HepG2 (cell line): ENCODE results near the gene ACOXL. TPM values are rescaled to one million over a fixed set of nuclear protein-coding genes. Genes with fewer than 3 reads are reported as not detected.

Source experiments
- ATAC-seq: fragments of 200-7000 bp; cut with Tn5 transposase; 3 replicates; pipeline ENCODE4 v1.9.1; 2020; ENCODE audit warnings: mild to moderate bottlenecking, moderate library complexity
- BruUV-seq: library from RNA; stranded (reverse); fragments of 400-500 nt; replicated peaks from 2 replicates; lab custom pipeline; 2021; lab: Mats Ljungman, UMichigan
- CTCF ChIA-PET: fragments of 300-600 bp; formaldehyde crosslinking; extraction: SDS; loops from one replicate; lab custom pipeline; 2021; ENCODE audit warnings: low total read pairs, inconsistent platforms, low intra/inter-chr PET ratio; lab: Yijun Ruan, JAX
- POLR2A ChIA-PET: fragments of 350-600 bp; sonication (Branson Sonifier 250); formaldehyde crosslinking; loops from one replicate; lab custom pipeline; 2020; ENCODE audit warnings: antibody characterized with exemption, inconsistent platforms; lab: Yijun Ruan, JAX
- DNase-seq: peaks from one replicate; pipeline ENCODE4 v3.0.0-alpha.2; 2015; ENCODE audit warnings: low spot score
- FAIRE-seq: peaks from 3 replicates; lab custom pipeline; 2011; peaks lifted over from hg19 to GRCh38; lab: Jason Lieb, UNC
- H2AFZ ChIP-seq: one replicate; pipeline ENCODE4 v1.6.1; 2011; ENCODE audit warnings: low read length, inconsistent platforms
- H3K27ac ChIP-seq: fragments of 300-600 bp; 3 replicates; pipeline ENCODE4 v1.8.0; 2011; ENCODE audit warnings: mixed run types, mild to moderate bottlenecking, mixed read lengths, low read length, inconsistent platforms; ENCODE audit not compliant: insufficient read depth; ENCODE audit errors: extremely low read length
- H3K27me3 ChIP-seq, 2 experiments: fragments of 200-600 bp in 1 of 2; 2 replicates in 1 of 2; 3 replicates in 1 of 2; pipeline versions ENCODE4 v1.6.0 to v1.8.0; 2011; ENCODE audit warnings: low read length in 2 of 2, mild to moderate bottlenecking in 2 of 2, moderate library complexity in 2 of 2, inconsistent platforms in 1 of 2; ENCODE audit not compliant: insufficient read depth in 2 of 2, control insufficient read depth in 1 of 2
- H3K36me3 ChIP-seq, 2 experiments: fragments of 200-600 bp in 1 of 2; replicated peaks in 1 of 2; 2 replicates in 1 of 2; 3 replicates in 1 of 2; pipeline versions ENCODE4 v1.5.1 to v1.8.0; 2011; ENCODE audit warnings: low read length in 2 of 2, inconsistent platforms in 1 of 2; ENCODE audit not compliant: insufficient read depth in 2 of 2, control insufficient read depth in 1 of 2
- H3K4me1 ChIP-seq: 2 replicates; pipeline ENCODE4 v1.5.1; 2012; ENCODE audit warnings: low read length, inconsistent platforms; ENCODE audit not compliant: insufficient read depth
- H3K4me2 ChIP-seq: 2 replicates; pipeline ENCODE4 v1.6.0; 2011; ENCODE audit warnings: low read depth, low read length, inconsistent platforms
- H3K4me3 ChIP-seq, 3 experiments: fragments of 200-600 bp in 1 of 3; sonication (generic), shearing (Covaris generic) in 1 of 3; replicated peaks in 1 of 3; 2 replicates each; pipeline ENCODE4 v1.5.1; 2011 to 2016; ENCODE audit warnings: low read length in 3 of 3, inconsistent platforms in 2 of 3, low read depth in 2 of 3, mild to moderate bottlenecking in 2 of 3, control low read depth in 1 of 3, mixed read lengths in 1 of 3; ENCODE audit not compliant: insufficient read depth in 1 of 3
- H3K79me2 ChIP-seq: one replicate; pipeline ENCODE4 v1.6.1; 2011; ENCODE audit warnings: low read length, inconsistent platforms; ENCODE audit not compliant: insufficient read depth
- H3K9ac ChIP-seq: 2 replicates; pipeline ENCODE4 v1.6.0; 2011; ENCODE audit warnings: mild to moderate bottlenecking, low read depth, low read length, inconsistent platforms; ENCODE audit not compliant: insufficient read depth
- H3K9me3 ChIP-seq: 2 replicates; pipeline ENCODE4 v1.5.1; 2012; ENCODE audit warnings: mild to moderate bottlenecking, low read length
- H4K20me1 ChIP-seq: 2 replicates; pipeline ENCODE4 v1.6.0; 2011; ENCODE audit warnings: inconsistent platforms, mild to moderate bottlenecking, low read length, moderate library complexity; ENCODE audit not compliant: insufficient read depth
- GABPA ChIP-seq, 2 experiments: IDR thresholded peaks; 2 replicates each; pipeline ENCODE4 v1.6.1; 2011 to 2016; ENCODE audit warnings: low read depth in 2 of 2, low read length in 1 of 2, missing biosample characterization in 1 of 2, missing genetic modification characterization in 1 of 2
- IRX3 ChIP-seq: sonication (generic); formaldehyde crosslinking; IDR thresholded peaks from 2 replicates; pipeline ENCODE4 v1.8.1; 2023; ENCODE audit warnings: mild to moderate bottlenecking, low read depth, missing genetic modification reagents, borderline replicate concordance
- SALL2 ChIP-seq: sonication (generic); formaldehyde crosslinking; IDR thresholded peaks from 2 replicates; pipeline ENCODE4 v1.8.1; 2023; ENCODE audit warnings: mild to moderate bottlenecking, missing genetic modification reagents, inconsistent platforms
- ZFY ChIP-seq: sonication (generic); formaldehyde crosslinking; IDR thresholded peaks from 2 replicates; pipeline ENCODE4 v1.4.0; 2020; ENCODE audit warnings: missing genetic modification reagents
- ZNF652 ChIP-seq: IDR thresholded peaks from 2 replicates; pipeline ENCODE4 v1.6.1; 2016; ENCODE audit warnings: low read depth, borderline replicate concordance
- WGBS: methylation state at CpG from one replicate; pipeline ENCODE4 v1.1.6; 2017; ENCODE audit warnings: low lambda C conversion rate; 5-methylcytosine and 5-hydroxymethylcytosine counted together
- in situ Hi-C: cut with HindIII; loops from 2 replicates; pipeline ENCODE4 v1.10.0; 2017; ENCODE audit warnings: low pct_unique_long_range_greater_than_20kb; ENCODE audit not compliant: extremely low pct_ligation_motif_present
- intact Hi-C: fragments of 100-400 bp; cut with micrococcal nuclease; formaldehyde crosslinking; loops from one replicate; pipeline ENCODE4 v1.10.0; 2022; ENCODE audit not compliant: unreplicated experiment
- polyA plus RNA-seq, 8 experiments: library from polyadenylated mRNA; depleted of rRNA in 3 of 8; stranded (reverse) in 7 of 8; unstranded in 1 of 8; fragments of >200 nt; fragmentation: Illumina TruSeq in 4 of 8; extraction: Trizol in 4 of 8; gene quantifications; 2 replicates each; pipeline versions ENCODE4 v1.2.1 to v1.2.3, GENCODE V29; 2011 to 2016; ENCODE audit warnings: low read depth in 4 of 8, missing spikeins in 1 of 8, mixed read lengths in 1 of 8; ENCODE audit not compliant: insufficient read depth in 1 of 8
- total RNA-seq, 5 experiments: library from RNA; depleted of rRNA; stranded (reverse); fragments of >200 nt; fragmentation: Illumina TruSeq; extraction: Trizol; gene quantifications; 2 replicates each; pipeline ENCODE4 v1.2.3, GENCODE V29; 2016; ENCODE audit warnings: low read depth in 1 of 5
- TF ChIP-seq, protein P1 (sequence below): IDR thresholded peaks from 2 replicates; pipeline ENCODE4 v1.6.1; 2016; ENCODE audit warnings: low read depth, missing genetic modification reagents, missing compliant biosample characterization
- TF ChIP-seq, protein P2 (sequence below): sonication (generic); formaldehyde crosslinking; IDR thresholded peaks from 2 replicates; pipeline ENCODE4 v1.5.0; 2020; ENCODE audit warnings: missing genetic modification reagents

ACOXL gene
- total and polyA plus RNA-seq, 2 of the 13 experiments (the other 11 are each of a cell fraction or from before 2014, with no cell fraction given): not detected

DNA sequence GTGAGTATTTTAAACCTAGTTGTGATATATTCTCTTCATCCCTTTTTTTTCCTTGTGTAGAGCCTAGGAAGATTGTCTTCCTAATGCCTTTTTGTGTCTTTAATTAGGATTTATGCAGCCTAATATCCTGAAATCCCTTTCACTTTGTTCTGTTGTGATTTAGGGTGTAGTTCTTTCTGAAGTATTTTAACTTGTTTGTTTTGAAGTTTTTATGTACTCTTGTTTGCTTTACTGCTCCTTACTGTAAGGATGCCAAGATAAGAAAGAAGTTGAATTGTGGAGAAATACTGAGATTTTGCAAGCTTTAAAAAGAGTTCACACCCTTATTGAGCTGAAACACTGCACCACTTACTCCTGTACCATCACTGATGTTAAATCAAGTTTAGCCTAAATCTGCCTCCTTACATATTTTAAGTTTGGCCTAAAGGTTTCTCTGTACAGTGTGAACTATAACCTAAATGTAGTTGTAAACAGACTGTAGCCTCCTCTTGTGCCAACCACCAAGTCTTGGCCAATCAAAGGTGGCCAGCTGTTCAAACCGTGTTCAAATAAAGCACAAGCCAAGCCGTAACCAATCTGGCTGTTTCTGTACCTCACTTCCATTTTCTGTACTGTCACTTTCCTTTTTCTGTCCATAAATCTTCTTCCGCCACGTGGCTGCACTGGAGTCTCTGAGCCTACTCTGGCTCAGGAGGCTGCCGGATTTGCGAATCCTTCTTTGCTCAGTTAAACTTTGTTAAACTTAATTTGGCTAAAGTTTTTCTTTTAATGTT lies 17.7 kb upstream of the ACOXL start (continued):
- TF ChIP-seq, protein P1, sequence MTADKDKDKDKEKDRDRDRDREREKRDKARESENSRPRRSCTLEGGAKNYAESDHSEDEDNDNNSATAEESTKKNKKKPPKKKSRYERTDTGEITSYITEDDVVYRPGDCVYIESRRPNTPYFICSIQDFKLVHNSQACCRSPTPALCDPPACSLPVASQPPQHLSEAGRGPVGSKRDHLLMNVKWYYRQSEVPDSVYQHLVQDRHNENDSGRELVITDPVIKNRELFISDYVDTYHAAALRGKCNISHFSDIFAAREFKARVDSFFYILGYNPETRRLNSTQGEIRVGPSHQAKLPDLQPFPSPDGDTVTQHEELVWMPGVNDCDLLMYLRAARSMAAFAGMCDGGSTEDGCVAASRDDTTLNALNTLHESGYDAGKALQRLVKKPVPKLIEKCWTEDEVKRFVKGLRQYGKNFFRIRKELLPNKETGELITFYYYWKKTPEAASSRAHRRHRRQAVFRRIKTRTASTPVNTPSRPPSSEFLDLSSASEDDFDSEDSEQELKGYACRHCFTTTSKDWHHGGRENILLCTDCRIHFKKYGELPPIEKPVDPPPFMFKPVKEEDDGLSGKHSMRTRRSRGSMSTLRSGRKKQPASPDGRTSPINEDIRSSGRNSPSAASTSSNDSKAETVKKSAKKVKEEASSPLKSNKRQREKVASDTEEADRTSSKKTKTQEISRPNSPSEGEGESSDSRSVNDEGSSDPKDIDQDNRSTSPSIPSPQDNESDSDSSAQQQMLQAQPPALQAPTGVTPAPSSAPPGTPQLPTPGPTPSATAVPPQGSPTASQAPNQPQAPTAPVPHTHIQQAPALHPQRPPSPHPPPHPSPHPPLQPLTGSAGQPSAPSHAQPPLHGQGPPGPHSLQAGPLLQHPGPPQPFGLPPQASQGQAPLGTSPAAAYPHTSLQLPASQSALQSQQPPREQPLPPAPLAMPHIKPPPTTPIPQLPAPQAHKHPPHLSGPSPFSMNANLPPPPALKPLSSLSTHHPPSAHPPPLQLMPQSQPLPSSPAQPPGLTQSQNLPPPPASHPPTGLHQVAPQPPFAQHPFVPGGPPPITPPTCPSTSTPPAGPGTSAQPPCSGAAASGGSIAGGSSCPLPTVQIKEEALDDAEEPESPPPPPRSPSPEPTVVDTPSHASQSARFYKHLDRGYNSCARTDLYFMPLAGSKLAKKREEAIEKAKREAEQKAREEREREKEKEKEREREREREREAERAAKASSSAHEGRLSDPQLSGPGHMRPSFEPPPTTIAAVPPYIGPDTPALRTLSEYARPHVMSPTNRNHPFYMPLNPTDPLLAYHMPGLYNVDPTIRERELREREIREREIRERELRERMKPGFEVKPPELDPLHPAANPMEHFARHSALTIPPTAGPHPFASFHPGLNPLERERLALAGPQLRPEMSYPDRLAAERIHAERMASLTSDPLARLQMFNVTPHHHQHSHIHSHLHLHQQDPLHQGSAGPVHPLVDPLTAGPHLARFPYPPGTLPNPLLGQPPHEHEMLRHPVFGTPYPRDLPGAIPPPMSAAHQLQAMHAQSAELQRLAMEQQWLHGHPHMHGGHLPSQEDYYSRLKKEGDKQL (CRISPR knock-in tag): no peak
- TF ChIP-seq ZNF652 (CRISPR knock-in tag): no peak

DNA sequence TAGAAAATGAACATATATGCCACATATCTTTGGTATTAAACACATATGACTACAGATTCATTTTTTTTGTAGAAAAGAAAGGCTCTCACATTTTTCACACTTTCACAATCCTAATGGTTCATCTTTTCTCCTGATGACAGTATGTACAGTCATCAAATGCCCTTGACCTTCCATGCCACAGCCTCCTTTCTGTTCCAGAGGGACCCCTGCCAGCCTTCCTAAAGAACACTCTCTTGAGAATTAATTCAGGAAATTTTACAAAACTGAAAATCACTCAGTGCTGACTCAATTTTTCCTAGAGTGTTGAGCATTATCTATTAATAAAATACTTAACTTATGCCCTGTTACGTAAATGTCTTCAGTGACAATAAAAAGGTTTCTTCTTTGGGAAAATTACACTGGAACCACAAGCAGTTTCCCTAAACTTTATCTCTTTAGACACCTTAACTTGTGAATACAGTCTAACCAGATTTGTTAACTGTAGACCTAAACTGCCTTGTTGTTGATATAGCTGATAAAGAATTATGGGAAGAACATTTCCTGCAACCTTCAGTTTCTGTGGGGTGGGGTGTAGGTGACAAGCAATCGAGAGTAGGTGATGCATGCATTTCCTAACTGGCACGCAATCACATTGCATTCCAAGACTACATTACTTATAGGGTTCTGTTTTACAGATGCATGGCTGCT lies 15.3 kb upstream of the ACOXL start:
- no peaks in the 10 kb centered on the region for H3K4me1 ChIP-seq
- DNase-seq (no peak), FAIRE-seq (no peak), ATAC-seq (no peak)
- peaks cover 6 to 26% of the 10 kb centered on the region in 2 experiments; a peak in 4 of 5 replicates for H3K27me3 ChIP-seq
- H3K79me2 ChIP-seq: no peaks in the 10 kb centered on the region
- no peak overlapping the region for H2AFZ ChIP-seq
- in situ Hi-C loops: no loop called here
- CTCF ChIA-PET: no interaction called here
- H3K4me2 ChIP-seq: no peak overlapping the region
- no peak overlapping the region for H3K9ac ChIP-seq
- no peaks in the 10 kb centered on the region for H3K36me3 ChIP-seq
- no peak overlapping the region for H3K4me3 ChIP-seq
- H3K27ac ChIP-seq: no peak overlapping the region
- H3K9me3 ChIP-seq: no peaks in the 10 kb centered on the region
- BruUV-seq: no TSS peak
- intact Hi-C loops: no loop called here
- H4K20me1 ChIP-seq: no peaks in the 10 kb centered on the region
- 27% methylated on average over 3 of the region's 3 CpGs for WGBS
- POLR2A ChIA-PET: no interaction called here
- TF ChIP-seq IRX3 (CRISPR knock-in tag) (no peak), GABPA (IDR thresholded peaks at IDR 0.05; ENCODE audit: low read depth, low read length) (no peak), GABPA (CRISPR knock-in tag; IDR thresholded peaks at IDR 0.05; ENCODE audit: low read depth) (no peak), SALL2 (CRISPR knock-in tag) (no peak), ZFY (no peak)
- TF ChIP-seq, protein P2, sequence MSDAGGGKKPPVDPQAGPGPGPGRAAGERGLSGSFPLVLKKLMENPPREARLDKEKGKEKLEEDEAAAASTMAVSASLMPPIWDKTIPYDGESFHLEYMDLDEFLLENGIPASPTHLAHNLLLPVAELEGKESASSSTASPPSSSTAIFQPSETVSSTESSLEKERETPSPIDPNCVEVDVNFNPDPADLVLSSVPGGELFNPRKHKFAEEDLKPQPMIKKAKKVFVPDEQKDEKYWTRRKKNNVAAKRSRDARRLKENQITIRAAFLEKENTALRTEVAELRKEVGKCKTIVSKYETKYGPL (CRISPR knock-in tag): no peak
